ENCODE measurements around the gene ACOT7. TPM values are rescaled to one million over a fixed set of nuclear protein-coding genes. Genes with fewer than 3 reads are reported as not detected.
A peak's percentile ranks its signal among the peaks of the same experiment; 100 is the strongest.

ACOT7 gene
- total RNA-seq, 1 experiment from 2014 or later: 70.2 TPM

DNA sequence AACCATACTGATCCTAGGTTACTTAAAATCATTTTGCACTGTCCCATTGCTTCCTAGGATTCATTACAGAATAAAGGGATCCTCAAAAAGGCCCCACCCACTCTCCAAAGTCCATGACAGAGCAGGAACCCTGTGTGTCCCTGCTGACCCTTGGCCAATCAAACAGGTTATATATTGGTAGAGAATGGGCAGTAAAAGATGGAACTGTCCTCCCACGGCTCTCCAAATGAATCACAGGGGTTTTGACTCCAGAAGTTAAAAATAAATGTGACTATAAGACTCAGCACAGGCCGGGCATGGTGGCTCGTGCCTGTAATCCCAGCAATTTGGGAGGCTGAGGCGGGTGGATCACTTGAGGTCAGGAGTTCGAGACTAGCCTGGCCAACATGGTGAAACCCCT lies 65.5 kb downstream of the ACOT7 start:
- H3K9me3 ChIP-seq (ENCODE audit: insufficient read depth, low read depth): no peaks in the 10 kb centered on the region
- no peak overlapping the region for H3K4me2 ChIP-seq
- POLR2A ChIA-PET (ENCODE audit: unreplicated experiment): no interaction called here
- no peaks in the 10 kb centered on the region for H3F3A ChIP-seq (ENCODE audit: insufficient read depth, low read depth)
- H3K27ac ChIP-seq: no peak overlapping the region
- intact Hi-C loops (cut with micrococcal nuclease; ENCODE audit: unreplicated experiment): no loop called here
- H3K79me2 ChIP-seq (ENCODE audit: low read depth): no peaks in the 10 kb centered on the region
- no TSS peak for BruUV-seq (replicated peaks)
- CTCF ChIA-PET: no interaction called here
- H3K4me1 ChIP-seq (replicated peaks; ENCODE audit: insufficient read depth): no peaks in the 10 kb centered on the region
- no peak overlapping the region for H3K4me3 ChIP-seq
- no peaks in the 10 kb centered on the region for H4K20me1 ChIP-seq (ENCODE audit: insufficient read depth)
- H3K9me2 ChIP-seq (ENCODE audit: insufficient read depth): no peaks in the 10 kb centered on the region
- DNase-seq: no peak
- H3K36me3 ChIP-seq (ENCODE audit: low read depth): no peaks in the 10 kb centered on the region
- H2AFZ ChIP-seq: no peak overlapping the region
- TF ChIP-seq CTCF (conservative IDR thresholded peaks at IDR 0.05) (no peak), EZH2 (IDR thresholded peaks at IDR 0.05; ENCODE audit: low read depth) (no peak)
- H3K27me3 ChIP-seq (ENCODE audit: insufficient read depth, low read depth): no peaks in the 10 kb centered on the region

DNA sequence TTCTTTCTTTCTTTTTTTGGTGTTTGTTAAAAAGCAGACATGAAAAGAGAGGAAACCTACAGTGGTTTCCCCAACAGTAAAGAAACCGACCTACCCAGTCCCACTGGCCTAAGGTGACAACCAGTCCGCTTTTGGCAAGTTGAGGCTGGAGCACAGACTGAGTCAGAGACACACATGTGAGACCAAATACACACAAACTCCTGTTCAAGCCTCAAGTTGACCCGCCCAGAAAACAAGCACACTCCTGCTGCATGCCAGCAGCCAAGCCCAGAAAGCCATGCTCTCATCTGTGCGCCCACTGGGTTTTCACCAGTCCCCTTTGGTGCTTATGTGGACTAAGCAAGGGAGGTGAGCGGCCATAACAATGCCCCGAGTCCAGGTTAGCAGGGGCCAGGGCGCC lies 68.1 kb downstream of the ACOT7 start:
- Histone ChIP-seq H3K36me3 (ENCODE audit: low read depth) (no peaks in the 10 kb centered on the region), H3K4me2 (no peak overlapping the region), H3K27me3 (ENCODE audit: insufficient read depth, low read depth) (no peaks in the 10 kb centered on the region), H2AFZ (no peak overlapping the region), H3K27ac (no peak overlapping the region), H3K9me3 (ENCODE audit: insufficient read depth, low read depth) (no peaks in the 10 kb centered on the region), H3K9me2 (ENCODE audit: insufficient read depth) (no peaks in the 10 kb centered on the region), H4K20me1 (ENCODE audit: insufficient read depth) (no peaks in the 10 kb centered on the region), H3K79me2 (ENCODE audit: low read depth) (no peaks in the 10 kb centered on the region), H3F3A (ENCODE audit: insufficient read depth, low read depth) (no peaks in the 10 kb centered on the region), H3K4me3 (no peak overlapping the region), H3K4me1 (replicated peaks; ENCODE audit: insufficient read depth) (no peaks in the 10 kb centered on the region)
- DNase-seq: no peak
- ChIA-PET CTCF (no interaction called here), POLR2A (ENCODE audit: unreplicated experiment) (no interaction called here)
- intact Hi-C loops (cut with micrococcal nuclease; ENCODE audit: unreplicated experiment): no loop called here
- no TSS peak for BruUV-seq (replicated peaks)
- no peak for TF ChIP-seq EZH2 (IDR thresholded peaks at IDR 0.05; ENCODE audit: low read depth)
- no peak for TF ChIP-seq CTCF (conservative IDR thresholded peaks at IDR 0.05)

- ChIA-PET CTCF (no interaction called here), POLR2A (ENCODE audit: unreplicated experiment) (no interaction called here)
- Histone ChIP-seq H3K27me3 (ENCODE audit: insufficient read depth, low read depth) (no peaks in the 10 kb centered on the region), H3K9me3 (ENCODE audit: insufficient read depth, low read depth) (no peaks in the 10 kb centered on the region), H3K9me2 (ENCODE audit: insufficient read depth) (no peaks in the 10 kb centered on the region), H3F3A (ENCODE audit: insufficient read depth, low read depth) (0 out of 2 replicates have a peak, but pooled peaks cover 4% of the 10 kb centered on the region), H3K27ac (no peak overlapping the region), H3K4me1 (replicated peaks; ENCODE audit: insufficient read depth) (no peaks in the 10 kb centered on the region), H3K36me3 (ENCODE audit: low read depth) (no peaks in the 10 kb centered on the region), H4K20me1 (ENCODE audit: insufficient read depth) (no peaks in the 10 kb centered on the region), H3K79me2 (ENCODE audit: low read depth) (no peaks in the 10 kb centered on the region), H3K4me2 (no peak overlapping the region), H3K4me3 (no peak overlapping the region), H2AFZ (no peak overlapping the region)
- TF ChIP-seq CTCF (conservative IDR thresholded peaks at IDR 0.05): no peak
- intact Hi-C loops (cut with micrococcal nuclease; ENCODE audit: unreplicated experiment): no loop called here
- DNase-seq: peak in 1 of 2 experiments; percentile 18
- BruUV-seq (replicated peaks): no TSS peak
Observed at GRCh38 chr1:6322161-6322560, 71.4 kb downstream of the ACOT7 start.
